ENCODE data around the gene CYBRD1. TPM values are rescaled to one million over a fixed set of nuclear protein-coding genes. Genes with fewer than 3 reads are reported as not detected.
A peak's percentile ranks its signal among the peaks of the same experiment; 100 is the strongest.

CYBRD1 gene
- total RNA-seq, 2 experiments from 2014 or later = 1.2 to 1.4 TPM

- POLR2A ChIA-PET = no interaction called here
- H3K4me3 Mint-ChIP-seq = no peak overlapping the region
These were observed 43.8 kb downstream of the CYBRD1 start for GRCh38 chr2:171566057-171566456.

DNA sequence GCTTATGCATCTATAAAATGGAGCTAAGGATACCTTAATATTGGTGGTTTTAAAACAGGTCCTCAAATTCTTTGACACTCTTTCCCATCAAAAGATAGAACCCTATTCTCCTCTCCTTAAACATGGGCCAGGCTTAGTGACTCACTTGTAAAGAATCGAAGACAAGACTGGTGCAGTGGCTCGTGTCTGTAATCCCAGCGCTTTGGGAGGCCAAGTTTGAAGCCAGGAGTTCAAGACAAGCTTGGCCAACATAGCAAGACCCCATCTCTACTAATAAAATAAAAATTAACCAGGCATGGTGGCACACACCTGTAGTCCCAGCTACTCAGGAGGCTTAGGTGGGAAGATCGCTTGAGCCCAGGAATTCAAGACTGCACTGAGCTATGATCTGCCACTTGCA is 44.5 kb downstream of the CYBRD1 start:
- ATAC-seq = no peak
- ChIA-PET POLR2A (no interaction called here), CTCF (interaction anchor here (1.1 kb wide), 1 partner anchor 638 kb away, joined by 3 read pairs; the partner anchor contains the start of gene GORASP2)
- Mint-ChIP-seq H3K9me3 (ENCODE audit: insufficient read depth) (no peaks in the 10 kb centered on the region), H3K4me3 (no peak overlapping the region), H3K4me1 (ENCODE audit: low read depth) (no peaks in the 10 kb centered on the region), H3K27ac (no peak overlapping the region), H3K36me3 (ENCODE audit: low read depth) (no peaks in the 10 kb centered on the region), H3K27me3 (ENCODE audit: low read depth) (peaks cover 4% of the 10 kb centered on the region)
- DNase-seq = no peak

More at GRCh38 chr2:171566057-171566456, 43.8 kb downstream of the CYBRD1 start:
- no peak overlapping the region for H3K27ac Mint-ChIP-seq
- no peaks in the 10 kb centered on the region for H3K9me3 Mint-ChIP-seq (ENCODE audit: insufficient read depth)
- CTCF ChIA-PET = interaction anchor here (1.1 kb wide), 1 partner anchor 637 kb away, joined by 3 read pairs; the partner anchor contains the start of gene GORASP2
- ATAC-seq = no peak
- no peaks in the 10 kb centered on the region for H3K36me3 Mint-ChIP-seq (ENCODE audit: low read depth)
- peaks cover 4% of the 10 kb centered on the region for H3K27me3 Mint-ChIP-seq (ENCODE audit: low read depth)
- no peak for DNase-seq
- H3K4me1 Mint-ChIP-seq (ENCODE audit: low read depth) = no peaks in the 10 kb centered on the region

- ChIA-PET POLR2A (no interaction called here), CTCF (no interaction called here)
- DNase-seq (no peak), ATAC-seq (no peak)
- no peak overlapping the region for H3K27ac Mint-ChIP-seq
- no peaks in the 10 kb centered on the region for H3K4me1 Mint-ChIP-seq (ENCODE audit: low read depth)
- H3K4me3 Mint-ChIP-seq = no peak overlapping the region
- no peaks in the 10 kb centered on the region for H3K36me3 Mint-ChIP-seq (ENCODE audit: low read depth)
- no peaks in the 10 kb centered on the region for H3K9me3 Mint-ChIP-seq (ENCODE audit: insufficient read depth)
- peaks cover 9% of the 10 kb centered on the region for H3K27me3 Mint-ChIP-seq (ENCODE audit: low read depth)
These were observed 45.8 kb downstream of the CYBRD1 start for GRCh38 chr2:171568089-171568488.

DNA sequence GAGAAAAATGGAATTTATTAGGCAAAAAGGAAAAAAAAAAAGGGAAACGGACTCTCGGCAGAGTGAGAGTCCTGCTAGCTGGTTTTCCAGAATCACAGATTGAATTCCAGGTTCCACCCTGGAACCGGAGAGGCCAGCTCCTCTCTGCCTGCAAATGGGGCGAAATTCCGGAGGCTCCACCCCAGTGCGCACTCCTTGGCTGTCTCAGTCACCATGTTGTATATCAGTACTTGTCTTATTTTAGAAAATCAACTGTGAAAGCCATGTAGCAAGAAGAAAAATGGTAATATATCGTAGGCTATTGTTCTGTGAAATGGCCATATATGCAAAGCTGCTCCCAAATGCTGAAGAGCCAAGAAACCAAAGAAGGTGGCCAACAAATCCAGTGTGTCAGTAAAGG is 49.4 kb downstream of the CYBRD1 start:
- Mint-ChIP-seq H3K4me3 (no peak overlapping the region), H3K9me3 (ENCODE audit: insufficient read depth) (no peaks in the 10 kb centered on the region), H3K27ac (no peak overlapping the region), H3K4me1 (ENCODE audit: low read depth) (peaks cover 8% of the 10 kb centered on the region), H3K27me3 (ENCODE audit: low read depth) (peaks cover 9% of the 10 kb centered on the region), H3K36me3 (ENCODE audit: low read depth) (no peaks in the 10 kb centered on the region)
- ChIA-PET CTCF (interaction anchor here (1.2 kb wide), 2 partner anchors 531 to 556 kb away, joined by 3 read pairs; partner anchors contain the start of gene DLX2), POLR2A (no interaction called here)
- ATAC-seq = no peak
- DNase-seq = no peak

GRCh38 chr2:171574149-171574795 is 52.0 kb downstream of the CYBRD1 start:
- ATAC-seq (peak; percentile 98), DNase-seq (peak; percentile 85)
- Mint-ChIP-seq H3K9me3 (ENCODE audit: insufficient read depth) (no peaks in the 10 kb centered on the region), H3K36me3 (ENCODE audit: low read depth) (no peaks in the 10 kb centered on the region), H3K4me3 (no peak overlapping the region), H3K4me1 (ENCODE audit: low read depth) (peaks cover 8% of the 10 kb centered on the region), H3K27ac (no peak overlapping the region), H3K27me3 (ENCODE audit: low read depth) (peaks cover 5% of the 10 kb centered on the region)
- ChIA-PET CTCF (interaction anchor here (0.6 to 1.5 kb wide), 18 partner anchors 10 to 910 kb away, joined by 3 to 14 read pairs (median 4); no protein-coding TSS in a partner anchor), POLR2A (no interaction called here)

GRCh38 chr2:171575606-171576005 is 53.3 kb downstream of the CYBRD1 start:
- POLR2A ChIA-PET = no interaction called here
- Mint-ChIP-seq H3K4me3 (no peak overlapping the region), H3K4me1 (ENCODE audit: low read depth) (peaks cover 8% of the 10 kb centered on the region), H3K27me3 (ENCODE audit: low read depth) (peaks cover 5% of the 10 kb centered on the region), H3K27ac (no peak overlapping the region), H3K9me3 (ENCODE audit: insufficient read depth) (no peaks in the 10 kb centered on the region), H3K36me3 (ENCODE audit: low read depth) (no peaks in the 10 kb centered on the region)
- DNase-seq (no peak), ATAC-seq (no peak)
- CTCF ChIA-PET = no interaction called here

GRCh38 chr2:171578127-171578803 is 56.0 kb downstream of the CYBRD1 start:
- Mint-ChIP-seq H3K27ac (no peak overlapping the region), H3K4me3 (no peak overlapping the region), H3K36me3 (ENCODE audit: low read depth) (no peaks in the 10 kb centered on the region), H3K27me3 (ENCODE audit: low read depth) (peaks cover 5% of the 10 kb centered on the region), H3K9me3 (ENCODE audit: insufficient read depth) (no peaks in the 10 kb centered on the region), H3K4me1 (ENCODE audit: low read depth) (peaks cover 8% of the 10 kb centered on the region)
- POLR2A ChIA-PET = no interaction called here
- no peak for DNase-seq
- CTCF ChIA-PET = no interaction called here
- ATAC-seq = no peak

DNA sequence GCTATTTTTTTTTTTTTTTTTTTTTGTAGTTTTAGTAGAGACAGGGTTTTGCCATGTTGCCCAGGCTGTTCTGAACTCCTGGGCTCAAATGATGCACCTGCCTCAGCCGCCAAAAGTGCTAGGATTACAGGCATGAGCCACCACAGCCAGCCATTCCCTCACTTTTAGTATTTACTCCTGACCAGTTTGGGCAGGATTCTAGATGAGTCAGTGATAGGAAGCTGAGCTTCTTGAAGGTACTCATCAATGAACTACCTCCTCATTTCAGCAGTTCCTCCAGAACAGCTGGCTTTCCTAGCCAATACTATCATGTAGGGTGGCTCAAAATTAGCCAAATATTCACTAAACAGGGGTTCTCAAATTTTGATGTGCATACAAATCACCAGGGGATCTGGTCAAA is 57.2 kb downstream of the CYBRD1 start:
- H3K4me3 Mint-ChIP-seq = no peak overlapping the region
- no peak overlapping the region for H3K27ac Mint-ChIP-seq
- H3K4me1 Mint-ChIP-seq (ENCODE audit: low read depth) = peaks cover 2% of the 10 kb centered on the region
- CTCF ChIA-PET = interaction anchor here (1.0 kb wide), 1 partner anchor 548 kb away, joined by 3 read pairs; no protein-coding TSS in a partner anchor
- H3K36me3 Mint-ChIP-seq (ENCODE audit: low read depth) = no peaks in the 10 kb centered on the region
- DNase-seq (no peak), ATAC-seq (no peak)
- POLR2A ChIA-PET = interaction anchor here (0.7 kb wide), 1 partner anchor 9 kb away, joined by 3 read pairs; no protein-coding TSS in a partner anchor
- H3K27me3 Mint-ChIP-seq (ENCODE audit: low read depth) = peaks cover 6% of the 10 kb centered on the region
- H3K9me3 Mint-ChIP-seq (ENCODE audit: insufficient read depth) = no peaks in the 10 kb centered on the region

GRCh38 chr2:171583566-171583965 is 61.3 kb downstream of the CYBRD1 start:
- no peaks in the 10 kb centered on the region for H3K36me3 Mint-ChIP-seq (ENCODE audit: low read depth)
- CTCF ChIA-PET = no interaction called here
- POLR2A ChIA-PET = no interaction called here

GRCh38 chr2:171584001-171584400 is 61.7 kb downstream of the CYBRD1 start:
- H3K27me3 Mint-ChIP-seq (ENCODE audit: low read depth) = peaks cover 15% of the 10 kb centered on the region
- ATAC-seq = no peak
- no peaks in the 10 kb centered on the region for H3K36me3 Mint-ChIP-seq (ENCODE audit: low read depth)
- H3K4me1 Mint-ChIP-seq (ENCODE audit: low read depth) = no peaks in the 10 kb centered on the region
- CTCF ChIA-PET = interaction anchor here (1.4 kb wide), 1 partner anchor 10 kb away, joined by 3 read pairs; no protein-coding TSS in a partner anchor
- H3K27ac Mint-ChIP-seq = no peak overlapping the region
- POLR2A ChIA-PET = no interaction called here
- no peaks in the 10 kb centered on the region for H3K9me3 Mint-ChIP-seq (ENCODE audit: insufficient read depth)
- H3K4me3 Mint-ChIP-seq = no peak overlapping the region
- no peak for DNase-seq

More at GRCh38 chr2:171583566-171583965, 61.3 kb downstream of the CYBRD1 start:
- no peak for DNase-seq
- Mint-ChIP-seq H3K27ac (no peak overlapping the region), H3K4me3 (no peak overlapping the region), H3K4me1 (ENCODE audit: low read depth) (no peaks in the 10 kb centered on the region), H3K27me3 (ENCODE audit: low read depth) (peaks cover 15% of the 10 kb centered on the region), H3K9me3 (ENCODE audit: insufficient read depth) (no peaks in the 10 kb centered on the region)
- no peak for ATAC-seq

DNA sequence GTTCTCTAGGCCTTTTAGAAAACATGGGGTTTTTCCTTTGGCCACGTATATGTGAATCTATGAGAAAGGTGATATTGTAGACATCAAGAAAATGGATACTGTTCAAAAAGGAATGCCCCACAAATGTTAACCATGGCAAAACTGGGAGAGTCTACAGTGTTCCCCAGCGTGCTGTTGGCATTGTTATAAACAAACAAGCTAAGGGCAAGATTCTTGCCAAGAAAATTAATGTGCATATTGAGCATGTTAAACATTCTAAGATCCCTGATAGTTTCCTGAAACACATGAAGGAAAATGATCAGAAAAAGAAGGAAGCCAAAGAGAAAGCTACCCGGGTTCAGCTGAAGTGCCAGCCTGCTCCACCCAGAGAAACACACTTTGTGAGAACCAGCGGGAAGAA is 64.9 kb downstream of the CYBRD1 start:
- POLR2A ChIA-PET = interaction anchor here (0.6 kb wide), 2 partner anchors 329 to 819 kb away, joined by 3 to 4 read pairs; no protein-coding TSS in a partner anchor
- Mint-ChIP-seq H3K9me3 (ENCODE audit: insufficient read depth) (no peaks in the 10 kb centered on the region), H3K27ac (no peak overlapping the region), H3K4me1 (ENCODE audit: low read depth) (no peaks in the 10 kb centered on the region), H3K4me3 (no peak overlapping the region), H3K36me3 (ENCODE audit: low read depth) (no peaks in the 10 kb centered on the region), H3K27me3 (ENCODE audit: low read depth) (peaks cover 20% of the 10 kb centered on the region)
- DNase-seq = no peak
- no peak for ATAC-seq
- CTCF ChIA-PET = no interaction called here

DNA sequence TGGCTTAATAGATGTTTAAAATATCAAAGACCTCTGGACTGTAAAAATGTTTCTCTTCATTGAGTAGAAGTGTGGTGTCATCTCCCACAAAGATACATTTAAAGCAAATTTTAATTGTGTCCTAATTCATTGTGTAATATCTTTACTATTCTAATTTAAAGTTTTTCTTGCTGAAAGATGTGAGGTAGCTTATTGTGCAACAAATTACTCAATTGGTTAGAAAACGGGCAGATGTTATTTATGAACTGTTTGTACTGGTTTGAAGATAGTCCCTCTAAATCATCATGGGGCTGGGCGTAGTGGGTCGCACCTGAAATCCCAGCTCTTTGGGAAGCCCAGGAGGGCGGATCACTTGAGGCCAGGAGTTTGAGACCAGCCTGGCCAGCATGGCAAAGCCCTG is 65.3 kb downstream of the CYBRD1 start:
- Mint-ChIP-seq H3K4me3 (no peak overlapping the region), H3K27me3 (ENCODE audit: low read depth) (peaks cover 18% of the 10 kb centered on the region), H3K36me3 (ENCODE audit: low read depth) (no peaks in the 10 kb centered on the region), H3K9me3 (ENCODE audit: insufficient read depth) (no peaks in the 10 kb centered on the region), H3K27ac (no peak overlapping the region), H3K4me1 (ENCODE audit: low read depth) (no peaks in the 10 kb centered on the region)
- ChIA-PET POLR2A (interaction anchor here (0.6 kb wide), 2 partner anchors 329 to 819 kb away, joined by 3 to 4 read pairs; no protein-coding TSS in a partner anchor), CTCF (interaction anchor here (1.6 kb wide), 1 partner anchor 540 kb away, joined by 5 read pairs; no protein-coding TSS in a partner anchor)
- ATAC-seq (no peak), DNase-seq (no peak)

Measured in activated CD8-positive, alpha-beta T cell treated with anti-CD3 and anti-CD28 coated beads, Interleukin-2, amount 10 ng/mL, durations not matched to agents 7 days and 5 days (primary cell).